ENCODE measurements around the gene CA7. TPM values are rescaled to one million over a fixed set of nuclear protein-coding genes. Genes with fewer than 3 reads are reported as not detected.

CA7 gene
- polyA plus RNA-seq: not detected

DNA sequence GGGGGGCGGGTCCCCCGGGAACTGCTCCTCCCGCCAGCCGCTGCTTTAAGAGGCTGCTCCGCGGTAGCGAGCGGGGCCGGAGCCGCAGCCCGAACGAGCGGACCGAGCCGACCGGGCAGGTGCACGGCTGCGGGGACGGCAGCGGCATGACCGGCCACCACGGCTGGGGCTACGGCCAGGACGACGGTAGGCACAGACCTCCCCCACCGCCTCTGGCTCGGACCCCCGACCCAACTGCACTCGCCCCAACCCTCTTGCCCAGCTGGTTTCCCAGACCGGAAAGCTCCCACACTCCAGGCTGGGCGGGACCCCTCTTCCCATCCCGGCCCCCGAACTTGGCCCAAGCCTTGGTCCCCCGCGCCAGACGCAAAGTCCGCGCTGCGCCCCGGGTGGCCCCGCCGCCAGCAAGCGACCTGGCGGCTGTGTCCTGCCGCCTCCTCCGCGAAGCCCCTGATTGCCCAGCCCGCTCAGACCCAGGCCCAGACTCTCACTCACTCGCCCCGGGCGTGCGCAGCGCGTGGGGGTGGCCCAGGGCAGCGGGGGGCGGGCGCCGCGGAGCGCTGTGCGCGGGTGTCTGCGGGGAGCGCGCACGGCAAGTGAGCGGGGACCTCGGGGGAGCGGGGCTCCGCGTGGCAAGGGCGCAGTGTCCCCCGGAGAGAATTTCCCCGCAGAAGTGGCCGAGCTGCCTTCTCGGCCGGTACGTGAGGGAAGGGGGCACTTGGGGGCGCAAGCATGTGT lies at the start of gene CA7:
Gene CA7 (plus strand): TSS at position 73 of the 738 bp plus-strand sequence. CDS start 74 bp downstream, at position 147.
- Mint-ChIP-seq H3K27me3 (peaks cover 33% of the 10 kb centered on the region), H3K4me3 (peak within 1 kb of the TSS in 3 of 4 donors; percentile 66 to 77 (median 67)), H3K4me1 (peaks cover 0 to 5% (median 5%) of the 10 kb centered on the region in 3 donors), H3K36me3 (no peaks in the 10 kb centered on the region), H3K9me3 (no peaks in the 10 kb centered on the region), H3K27ac (no peak within 1 kb of the TSS)

GRCh38 chr16:66798161-66798560 lies 46.1 kb upstream of the CA7 start:
- H3K36me3 Mint-ChIP-seq: peaks cover 4% of the 10 kb centered on the region
- H3K9me3 Mint-ChIP-seq: no peaks in the 10 kb centered on the region
- no peaks in the 10 kb centered on the region for H3K4me1 Mint-ChIP-seq
- H3K27ac Mint-ChIP-seq: no peak overlapping the region
- H3K4me3 Mint-ChIP-seq: no peak overlapping the region
- no peaks in the 10 kb centered on the region for H3K27me3 Mint-ChIP-seq

DNA sequence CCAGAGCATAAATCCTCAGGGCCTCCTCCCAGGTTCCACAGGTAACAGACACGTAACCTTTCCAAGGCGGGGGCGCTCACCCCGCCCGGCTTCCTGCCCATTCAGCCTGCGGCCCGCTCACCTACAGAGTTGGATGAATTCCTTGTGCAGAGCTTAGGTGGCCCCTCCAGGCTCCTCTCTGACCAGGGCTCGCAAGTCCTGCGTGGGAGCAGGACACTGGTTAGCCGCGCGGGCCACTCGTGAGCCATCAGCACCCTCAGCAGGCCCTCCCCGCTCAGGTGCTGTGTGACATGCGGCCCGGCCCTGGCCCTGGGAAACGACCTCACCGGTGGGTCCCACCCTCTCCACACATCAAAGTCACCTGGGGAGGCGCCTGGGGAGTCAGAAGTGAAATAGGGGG lies 43.4 kb upstream of the CA7 start:
- H3K27ac Mint-ChIP-seq: no peak overlapping the region
- H3K27me3 Mint-ChIP-seq: no peaks in the 10 kb centered on the region
- H3K9me3 Mint-ChIP-seq: no peaks in the 10 kb centered on the region
- no peak overlapping the region for H3K4me3 Mint-ChIP-seq
- peaks cover 8% of the 10 kb centered on the region for H3K36me3 Mint-ChIP-seq
- no peaks in the 10 kb centered on the region for H3K4me1 Mint-ChIP-seq

GRCh38 chr16:66801320-66802105 lies 42.7 kb upstream of the CA7 start, which contains the start of gene TERB1:
Gene TERB1 (minus strand): TSS chr16:66801584. CDS start chr16:66796798, 4,786 bp downstream.
- H3K36me3 Mint-ChIP-seq: peaks cover 6% of the 10 kb centered on the region
- H3K9me3 Mint-ChIP-seq: no peaks in the 10 kb centered on the region
- no peaks in the 10 kb centered on the region for H3K4me1 Mint-ChIP-seq
- no peaks in the 10 kb centered on the region for H3K27me3 Mint-ChIP-seq
- H3K27ac Mint-ChIP-seq: no peak within 1 kb of the TSS
- H3K4me3 Mint-ChIP-seq: no peak within 1 kb of the TSS

DNA sequence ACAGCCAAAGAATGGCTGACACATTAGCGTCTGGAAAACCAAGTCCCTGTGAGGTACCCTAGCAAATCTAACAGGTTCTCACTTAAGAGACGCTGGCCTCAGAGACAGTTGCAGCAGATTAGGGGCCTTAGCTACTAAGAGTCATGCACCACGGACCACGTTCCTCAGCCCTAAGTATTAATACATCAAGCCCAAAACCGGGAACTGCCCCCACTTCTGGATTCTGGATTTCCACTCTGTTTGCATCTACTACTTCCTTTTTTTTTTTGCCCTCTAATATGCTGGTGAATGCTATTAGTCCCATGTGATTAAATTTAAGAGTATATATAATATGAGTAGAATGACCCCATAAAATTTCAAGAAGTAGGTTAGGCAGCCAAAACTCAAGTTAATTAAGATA lies 42.1 kb upstream of the CA7 start:
- Mint-ChIP-seq H3K27me3 (no peaks in the 10 kb centered on the region), H3K36me3 (peaks cover 6% of the 10 kb centered on the region), H3K27ac (no peak overlapping the region), H3K9me3 (no peaks in the 10 kb centered on the region), H3K4me3 (no peak overlapping the region), H3K4me1 (no peaks in the 10 kb centered on the region)

DNA sequence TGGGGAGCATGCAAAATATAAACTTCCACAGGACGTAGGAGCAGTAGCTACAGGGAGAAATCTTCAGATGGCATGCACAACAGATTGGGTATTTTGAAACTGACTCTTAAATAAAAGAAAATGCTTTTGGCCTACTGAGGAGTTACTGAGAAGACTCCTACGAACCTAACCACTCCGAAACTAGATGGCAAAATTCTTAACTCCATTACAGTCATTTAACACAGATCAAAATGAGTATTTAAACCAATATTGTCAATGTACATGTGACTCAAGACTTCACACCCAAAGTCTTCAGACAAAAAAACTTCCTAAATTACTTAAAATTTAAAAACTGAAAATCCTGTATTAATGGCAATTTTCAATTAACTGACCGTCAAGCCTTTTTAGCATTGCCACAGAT lies 34.4 kb upstream of the CA7 start:
- Mint-ChIP-seq H3K27me3 (no peaks in the 10 kb centered on the region), H3K27ac (no peak overlapping the region), H3K9me3 (no peaks in the 10 kb centered on the region), H3K36me3 (peaks cover 5% of the 10 kb centered on the region), H3K4me1 (no peaks in the 10 kb centered on the region), H3K4me3 (no peak overlapping the region)

DNA sequence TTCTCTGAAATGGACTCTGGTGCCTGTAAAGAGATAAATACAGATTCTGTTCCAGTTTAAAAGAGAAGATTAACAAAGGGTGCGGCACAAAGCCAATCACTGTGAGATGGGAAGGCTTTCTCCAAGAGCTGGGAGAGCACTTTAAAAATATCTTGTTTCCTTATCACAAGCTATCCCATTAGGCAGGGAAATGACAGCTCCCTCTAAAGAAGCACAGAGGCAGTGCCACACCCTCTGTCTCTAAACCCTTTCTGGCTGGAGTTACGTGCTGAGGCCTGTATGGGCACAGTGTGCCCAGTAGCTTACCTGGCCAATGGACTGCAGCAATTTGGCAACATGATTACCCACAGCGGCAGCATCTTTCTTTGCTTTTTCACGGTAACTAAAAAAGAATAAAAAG lies 33.8 kb upstream of the CA7 start:
- Mint-ChIP-seq H3K27me3 (no peaks in the 10 kb centered on the region), H3K4me1 (no peaks in the 10 kb centered on the region), H3K27ac (no peak overlapping the region), H3K4me3 (no peak overlapping the region), H3K36me3 (peaks cover 10% of the 10 kb centered on the region), H3K9me3 (no peaks in the 10 kb centered on the region)

GRCh38 chr16:66811043-66811442 lies 33.2 kb upstream of the CA7 start:
- Mint-ChIP-seq H3K9me3 (no peaks in the 10 kb centered on the region), H3K36me3 (peaks cover 10% of the 10 kb centered on the region), H3K27me3 (no peaks in the 10 kb centered on the region), H3K27ac (no peak overlapping the region), H3K4me3 (no peak overlapping the region), H3K4me1 (no peaks in the 10 kb centered on the region)

GRCh38 chr16:66814734-66815133 lies 29.5 kb upstream of the CA7 start:
- Mint-ChIP-seq H3K27ac (no peak overlapping the region), H3K9me3 (no peaks in the 10 kb centered on the region), H3K4me3 (peak overlapping the region in 1 of 4 donors; percentile 25), H3K36me3 (peaks cover 12% of the 10 kb centered on the region), H3K4me1 (peaks cover 0 to 1% (median 0%) of the 10 kb centered on the region in 3 donors), H3K27me3 (no peaks in the 10 kb centered on the region)

GRCh38 chr16:66824006-66824405 lies 20.2 kb upstream of the CA7 start:
- peaks cover 6% of the 10 kb centered on the region for H3K36me3 Mint-ChIP-seq
- H3K27ac Mint-ChIP-seq: no peak overlapping the region
- H3K9me3 Mint-ChIP-seq: no peaks in the 10 kb centered on the region
- H3K4me1 Mint-ChIP-seq: peaks cover 9 to 14% (median 10%) of the 10 kb centered on the region in 3 donors
- no peaks in the 10 kb centered on the region for H3K27me3 Mint-ChIP-seq
- peak overlapping the region in 1 of 4 donors; percentile 47 for H3K4me3 Mint-ChIP-seq

GRCh38 chr16:66830422-66831404 lies 13.5 kb upstream of the CA7 start, which contains the start of gene NAE1:
Gene NAE1 (minus strand): TSS chr16:66830976. CDS start chr16:66830899, 77 bp downstream.
- Mint-ChIP-seq H3K27me3 (no peaks in the 10 kb centered on the region), H3K4me3 (peak within 1 kb of the TSS; percentile 78 to 88 (median 82)), H3K36me3 (peaks cover 3% of the 10 kb centered on the region), H3K4me1 (peaks cover 17 to 19% (median 17%) of the 10 kb centered on the region in 3 donors), H3K9me3 (no peaks in the 10 kb centered on the region), H3K27ac (peak within 1 kb of the TSS; percentile 45 to 73 (median 60))

GRCh38 chr16:66832190-66832589 lies 12.0 kb upstream of the CA7 start:
- Mint-ChIP-seq H3K27ac (peak overlapping the region in 1 of 3 donors; percentile 60), H3K27me3 (no peaks in the 10 kb centered on the region), H3K9me3 (no peaks in the 10 kb centered on the region), H3K36me3 (peaks cover 3% of the 10 kb centered on the region), H3K4me1 (peaks cover 9 to 17% (median 13%) of the 10 kb centered on the region in 3 donors), H3K4me3 (peak overlapping the region in 2 of 4 donors; percentile 24 to 67)

DNA sequence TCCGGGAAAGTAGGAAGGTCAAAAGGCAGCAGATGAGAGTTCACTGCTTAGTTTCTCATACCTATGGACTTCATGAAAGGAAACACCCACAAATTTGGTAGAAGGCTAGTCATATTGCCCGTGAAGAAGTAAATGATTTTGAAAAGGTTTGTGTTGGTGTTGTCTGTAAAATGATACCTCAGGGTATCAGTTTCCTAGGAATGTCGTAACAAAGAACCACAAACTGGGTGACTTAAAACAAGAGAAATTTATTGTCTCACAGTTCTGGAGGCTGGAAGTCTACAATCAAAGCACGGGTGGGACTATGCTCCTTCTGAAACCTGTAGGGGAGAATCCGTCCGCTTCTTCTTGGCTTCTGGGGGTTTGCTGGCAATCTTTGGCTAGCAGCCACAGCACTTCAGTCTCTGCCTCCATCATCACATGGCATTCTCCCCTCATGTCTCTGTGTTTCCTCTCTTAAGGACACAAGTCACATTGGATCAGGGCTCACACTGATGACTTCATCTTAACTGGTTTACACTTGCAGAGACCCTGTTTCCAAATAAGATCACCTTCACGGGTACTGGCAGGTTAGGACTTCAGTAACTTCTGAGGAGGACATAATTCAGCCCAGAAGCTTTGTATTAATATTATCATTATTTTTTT lies 11.4 kb upstream of the CA7 start:
- Mint-ChIP-seq H3K9me3 (no peaks in the 10 kb centered on the region), H3K27ac (peak overlapping the region in 1 of 3 donors; percentile 60)

DNA sequence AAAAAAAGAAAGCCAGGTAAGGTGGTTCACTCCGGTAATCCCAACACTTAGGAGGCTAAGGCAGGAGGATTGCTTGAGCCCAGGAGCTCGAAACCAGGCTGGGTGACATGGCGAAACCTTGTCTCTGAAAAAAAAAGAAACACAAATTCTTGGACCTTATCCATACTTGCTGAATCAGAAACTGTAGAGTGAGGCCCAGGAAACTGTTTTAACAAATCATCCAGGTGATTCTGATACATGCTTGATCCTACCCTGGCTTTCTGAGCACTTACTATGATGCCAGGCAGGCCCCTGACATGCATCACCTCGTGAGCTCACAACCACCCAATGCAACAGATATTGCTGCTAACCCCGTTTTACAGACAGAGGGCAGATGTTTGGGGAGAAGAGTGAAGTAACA lies 9.5 kb upstream of the CA7 start:
- Mint-ChIP-seq H3K36me3 (no peaks in the 10 kb centered on the region), H3K27me3 (no peaks in the 10 kb centered on the region), H3K9me3 (peaks cover 0 to 5% (median 2%) of the 10 kb centered on the region in 3 donors), H3K27ac (no peak overlapping the region), H3K4me3 (peak overlapping the region in 2 of 4 donors; percentile 3 to 53), H3K4me1 (no peaks in the 10 kb centered on the region)

More for the DNA sequence above, 11.4 kb upstream of the CA7 start:
- peak overlapping the region in 1 of 4 donors; percentile 67 for H3K4me3 Mint-ChIP-seq
- H3K36me3 Mint-ChIP-seq: peaks cover under 1% of the 10 kb centered on the region
- H3K4me1 Mint-ChIP-seq: peaks cover 9 to 13% (median 10%) of the 10 kb centered on the region in 3 donors
- no peaks in the 10 kb centered on the region for H3K27me3 Mint-ChIP-seq
